Endothelial cell (in vitro differentiated cells): ENCODE data around the gene MOB3C. TPM values are rescaled to one million over a fixed set of nuclear protein-coding genes. Genes with fewer than 3 reads are reported as not detected.
"Not testable (repeated sequence)": the region's sequence is repeated elsewhere in the genome, so short reads cannot be mapped to it uniquely, and the experiment has no call there.

Source experiments
- DNase-seq: peaks from one replicate; pipeline ENCODE4 v3.0.0; 2021; ENCODE audit warnings: low spot score
- H3K27ac Mint-ChIP-seq: one replicate; pipeline ENCODE4 v1.8.0; 2021; ENCODE audit warnings: mixed read lengths, inconsistent platforms; ENCODE audit not compliant: unreplicated experiment
- H3K27me3 Mint-ChIP-seq: one replicate; pipeline ENCODE4 v1.8.0; 2021; ENCODE audit warnings: mild to moderate bottlenecking, moderate library complexity, mixed read lengths, inconsistent platforms; ENCODE audit not compliant: unreplicated experiment
- H3K36me3 Mint-ChIP-seq: one replicate; pipeline ENCODE4 v1.8.0; 2021; ENCODE audit warnings: mild to moderate bottlenecking, low read depth, mixed read lengths, inconsistent platforms; ENCODE audit not compliant: unreplicated experiment
- H3K4me1 Mint-ChIP-seq: one replicate; pipeline ENCODE4 v1.8.0; 2021; ENCODE audit warnings: mild to moderate bottlenecking, mixed read lengths, inconsistent platforms; ENCODE audit not compliant: unreplicated experiment
- H3K4me3 Mint-ChIP-seq: one replicate; pipeline ENCODE4 v1.8.0; 2021; ENCODE audit warnings: mild to moderate bottlenecking, mixed read lengths, inconsistent platforms; ENCODE audit not compliant: unreplicated experiment
- H3K9me3 Mint-ChIP-seq: one replicate; pipeline ENCODE4 v1.8.0; 2021; ENCODE audit warnings: mixed read lengths, inconsistent platforms; ENCODE audit not compliant: unreplicated experiment
- CTCF ChIP-seq: fragments of 200-600 bp; sonication (generic); IDR thresholded peaks from one replicate; pipeline ENCODE4 v1.5.0; 2021; ENCODE audit warnings: antibody characterized with exemption; ENCODE audit not compliant: unreplicated experiment
- total RNA-seq: library from RNA; stranded (reverse); fragmentation: NEBNext Ultra II Directional; extraction: Animal tissue kit (Norgen Biotek cat#: 25700); gene quantifications from one replicate; pipeline ENCODE4 v1.2.1, GENCODE V29; 2021; ENCODE audit not compliant: unreplicated experiment

The MOB3C gene
- total RNA-seq, 1 donor from 2014 or later, result 80.7 TPM

GRCh38 chr1:46656643-46657042 is 40.0 kb upstream of the MOB3C start:
- H3K4me3 Mint-ChIP-seq, result no peak overlapping the region
- peaks cover 2% of the 10 kb centered on the region for H3K4me1 Mint-ChIP-seq
- no peaks in the 10 kb centered on the region for H3K27me3 Mint-ChIP-seq
- H3K27ac Mint-ChIP-seq, result no peak overlapping the region
- no peaks in the 10 kb centered on the region for H3K9me3 Mint-ChIP-seq
- no peak for DNase-seq
- TF ChIP-seq CTCF, result no peak
- peaks cover 23% of the 10 kb centered on the region for H3K36me3 Mint-ChIP-seq

GRCh38 chr1:46655848-46656247 is 39.2 kb upstream of the MOB3C start:
- TF ChIP-seq CTCF, result no peak
- Mint-ChIP-seq H3K27ac (no peak overlapping the region), H3K27me3 (no peaks in the 10 kb centered on the region), H3K4me1 (peaks cover 2% of the 10 kb centered on the region), H3K4me3 (no peak overlapping the region), H3K9me3 (no peaks in the 10 kb centered on the region), H3K36me3 (peaks cover 23% of the 10 kb centered on the region)
- DNase-seq, result no peak

GRCh38 chr1:46654698-46655097 is 38.1 kb upstream of the MOB3C start:
- Mint-ChIP-seq H3K4me3 (peak overlapping the region; percentile 65), H3K36me3 (peaks cover 35% of the 10 kb centered on the region)
- H3K27me3 Mint-ChIP-seq, DNase-seq, H3K27ac Mint-ChIP-seq, H3K9me3 Mint-ChIP-seq, H3K4me1 Mint-ChIP-seq: not testable (repeated sequence)

- Mint-ChIP-seq H3K4me1 (peaks cover 2% of the 10 kb centered on the region), H3K36me3 (peaks cover 41% of the 10 kb centered on the region), H3K9me3 (no peaks in the 10 kb centered on the region), H3K4me3 (no peak overlapping the region), H3K27ac (no peak overlapping the region), H3K27me3 (no peaks in the 10 kb centered on the region)
- DNase-seq, result no peak
- TF ChIP-seq CTCF, result no peak
Measured at GRCh38 chr1:46654012-46654411, 37.4 kb upstream of the MOB3C start.

GRCh38 chr1:46653405-46653958 is 36.9 kb upstream of the MOB3C start:
- Mint-ChIP-seq H3K36me3 (peaks cover 41% of the 10 kb centered on the region), H3K27me3 (no peaks in the 10 kb centered on the region), H3K4me3 (no peak overlapping the region), H3K27ac (no peak overlapping the region), H3K9me3 (no peaks in the 10 kb centered on the region), H3K4me1 (peaks cover 2% of the 10 kb centered on the region)
- no peak for DNase-seq
- TF ChIP-seq CTCF, result no peak
